ENCODE measurements around the gene PDE8B. TPM values are rescaled to one million over a fixed set of nuclear protein-coding genes. Genes with fewer than 3 reads are reported as not detected.

The PDE8B gene
- total and polyA plus RNA-seq, 2 experiments from 2014 or later = 0.45 to 0.91 TPM

DNA sequence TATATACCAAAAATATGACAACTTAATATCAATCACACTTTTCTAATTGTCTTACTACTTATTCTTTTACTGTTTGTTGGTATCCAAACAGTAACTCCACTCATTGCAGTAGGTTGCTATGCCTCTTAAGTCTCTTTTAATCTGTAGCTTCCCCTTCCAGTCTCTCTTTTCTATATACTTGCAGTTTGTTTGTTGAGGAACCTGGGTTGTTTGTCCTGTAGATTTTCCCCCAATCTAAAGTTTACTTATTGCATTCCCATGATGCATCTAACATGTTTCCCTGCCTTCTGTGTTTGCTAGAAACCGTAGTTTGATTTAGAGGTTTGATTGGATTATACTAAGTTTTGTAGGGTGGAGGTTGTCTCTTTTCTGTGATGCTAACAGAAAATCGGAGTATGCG, 10.6 kb downstream of the PDE8B start:
- Histone ChIP-seq H3K4me2 (no peak overlapping the region), H3K36me3 (ENCODE audit: insufficient read depth) (no peaks in the 10 kb centered on the region), H3K27ac (ENCODE audit: low read depth) (no peak overlapping the region), H3K9me2 (ENCODE audit: insufficient read depth) (no peaks in the 10 kb centered on the region), H3K27me3 (ENCODE audit: insufficient read depth) (no peaks in the 10 kb centered on the region), H3K4me1 (ENCODE audit: insufficient read depth) (no peaks in the 10 kb centered on the region), H3F3A (replicated peaks; ENCODE audit: low read depth) (no peaks in the 10 kb centered on the region), H3K4me3 (no peak overlapping the region), H3K79me2 (replicated peaks; ENCODE audit: insufficient read depth) (no peaks in the 10 kb centered on the region), H4K20me1 (replicated peaks; ENCODE audit: insufficient read depth) (no peaks in the 10 kb centered on the region), H2AFZ (no peak overlapping the region)
- Mint-ChIP-seq H3K27me3 (ENCODE audit: insufficient read depth, low read depth, poor library complexity) (peaks cover 4% of the 10 kb centered on the region), H3K4me1 (no peaks in the 10 kb centered on the region), H3K27ac (no peak overlapping the region), H3K4me3 (no peak overlapping the region), H3K36me3 (ENCODE audit: low read depth) (no peaks in the 10 kb centered on the region), H3K9me3 (no peaks in the 10 kb centered on the region)
- TF ChIP-seq EZH2 (IDR thresholded peaks at IDR 0.05; ENCODE audit: low read depth, unreplicated experiment) (no peak), ZNF114 (CRISPR knock-in tag; IDR thresholded peaks at IDR 0.05) (no peak), CREB1 (CRISPR knock-in tag; IDR thresholded peaks at IDR 0.05; ENCODE audit: low read depth) (no peak), ZNF331 (CRISPR knock-in tag; IDR thresholded peaks at IDR 0.05; ENCODE audit: low read depth) (no peak), POLR2AphosphoS5 (IDR thresholded peaks at IDR 0.05; ENCODE audit: low read depth) (no peak), NANOG (IDR thresholded peaks at IDR 0.05; ENCODE audit: borderline replicate concordance) (no peak), STAT1 (IDR thresholded peaks at IDR 0.05; ENCODE audit: unreplicated experiment) (no peak), REST (IDR thresholded peaks at IDR 0.05; ENCODE audit: unreplicated experiment) (no peak), ZNF462 (CRISPR knock-in tag; IDR thresholded peaks at IDR 0.05) (no peak), EZH2phosphoT487 (IDR thresholded peaks at IDR 0.05; ENCODE audit: unreplicated experiment) (no peak)
- TF ChIP-seq, protein P1, sequence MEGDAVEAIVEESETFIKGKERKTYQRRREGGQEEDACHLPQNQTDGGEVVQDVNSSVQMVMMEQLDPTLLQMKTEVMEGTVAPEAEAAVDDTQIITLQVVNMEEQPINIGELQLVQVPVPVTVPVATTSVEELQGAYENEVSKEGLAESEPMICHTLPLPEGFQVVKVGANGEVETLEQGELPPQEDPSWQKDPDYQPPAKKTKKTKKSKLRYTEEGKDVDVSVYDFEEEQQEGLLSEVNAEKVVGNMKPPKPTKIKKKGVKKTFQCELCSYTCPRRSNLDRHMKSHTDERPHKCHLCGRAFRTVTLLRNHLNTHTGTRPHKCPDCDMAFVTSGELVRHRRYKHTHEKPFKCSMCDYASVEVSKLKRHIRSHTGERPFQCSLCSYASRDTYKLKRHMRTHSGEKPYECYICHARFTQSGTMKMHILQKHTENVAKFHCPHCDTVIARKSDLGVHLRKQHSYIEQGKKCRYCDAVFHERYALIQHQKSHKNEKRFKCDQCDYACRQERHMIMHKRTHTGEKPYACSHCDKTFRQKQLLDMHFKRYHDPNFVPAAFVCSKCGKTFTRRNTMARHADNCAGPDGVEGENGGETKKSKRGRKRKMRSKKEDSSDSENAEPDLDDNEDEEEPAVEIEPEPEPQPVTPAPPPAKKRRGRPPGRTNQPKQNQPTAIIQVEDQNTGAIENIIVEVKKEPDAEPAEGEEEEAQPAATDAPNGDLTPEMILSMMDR (conservative IDR thresholded peaks at IDR 0.05; ENCODE audit: low read depth in 2 of 2) = no peak
- DNase-seq (ENCODE audit: low spot score) = no peak
- no peak for ATAC-seq

Measured in GM23338 (cell line).